GM10266 (cell line): ENCODE results near the gene TET3.

ENCODE experiments used
- DNase-seq: peaks from one replicate; pipeline ENCODE4 v3.0.0; 2012; ENCODE audit errors: extremely low spot score
- TF ChIP-seq, protein P1 (sequence below): IDR thresholded peaks from 2 replicates; pipeline ENCODE4 v1.5.1; 2012; ENCODE audit warnings: mild to moderate bottlenecking, low read depth; ENCODE audit not compliant: control insufficient read depth, insufficient read depth; ENCODE audit errors: missing control alignments

The TET3 gene

DNA sequence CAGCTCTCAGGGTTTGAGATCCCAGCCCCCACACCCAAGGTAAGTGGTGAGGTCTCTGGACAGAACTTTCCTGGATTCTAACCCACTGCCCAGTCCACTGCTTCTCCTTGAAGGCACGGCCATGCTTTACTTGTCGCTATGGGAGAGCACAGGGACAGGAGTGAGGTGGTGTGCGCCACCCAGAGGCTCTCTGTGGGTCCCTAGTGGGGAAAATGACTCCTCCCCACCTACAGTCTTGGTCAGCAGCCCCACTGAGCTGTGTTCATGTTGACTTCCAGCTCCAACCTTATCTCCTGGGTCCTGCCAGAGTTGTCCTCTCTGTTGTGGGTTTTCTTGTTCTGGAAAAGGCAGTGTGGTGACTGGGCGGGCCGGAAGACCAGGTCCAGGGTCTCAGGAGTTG is 11.1 kb downstream of the TET3 start:
- TF ChIP-seq, protein P1, sequence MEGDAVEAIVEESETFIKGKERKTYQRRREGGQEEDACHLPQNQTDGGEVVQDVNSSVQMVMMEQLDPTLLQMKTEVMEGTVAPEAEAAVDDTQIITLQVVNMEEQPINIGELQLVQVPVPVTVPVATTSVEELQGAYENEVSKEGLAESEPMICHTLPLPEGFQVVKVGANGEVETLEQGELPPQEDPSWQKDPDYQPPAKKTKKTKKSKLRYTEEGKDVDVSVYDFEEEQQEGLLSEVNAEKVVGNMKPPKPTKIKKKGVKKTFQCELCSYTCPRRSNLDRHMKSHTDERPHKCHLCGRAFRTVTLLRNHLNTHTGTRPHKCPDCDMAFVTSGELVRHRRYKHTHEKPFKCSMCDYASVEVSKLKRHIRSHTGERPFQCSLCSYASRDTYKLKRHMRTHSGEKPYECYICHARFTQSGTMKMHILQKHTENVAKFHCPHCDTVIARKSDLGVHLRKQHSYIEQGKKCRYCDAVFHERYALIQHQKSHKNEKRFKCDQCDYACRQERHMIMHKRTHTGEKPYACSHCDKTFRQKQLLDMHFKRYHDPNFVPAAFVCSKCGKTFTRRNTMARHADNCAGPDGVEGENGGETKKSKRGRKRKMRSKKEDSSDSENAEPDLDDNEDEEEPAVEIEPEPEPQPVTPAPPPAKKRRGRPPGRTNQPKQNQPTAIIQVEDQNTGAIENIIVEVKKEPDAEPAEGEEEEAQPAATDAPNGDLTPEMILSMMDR, result peak; percentile 39
- DNase-seq, result no peak

DNA sequence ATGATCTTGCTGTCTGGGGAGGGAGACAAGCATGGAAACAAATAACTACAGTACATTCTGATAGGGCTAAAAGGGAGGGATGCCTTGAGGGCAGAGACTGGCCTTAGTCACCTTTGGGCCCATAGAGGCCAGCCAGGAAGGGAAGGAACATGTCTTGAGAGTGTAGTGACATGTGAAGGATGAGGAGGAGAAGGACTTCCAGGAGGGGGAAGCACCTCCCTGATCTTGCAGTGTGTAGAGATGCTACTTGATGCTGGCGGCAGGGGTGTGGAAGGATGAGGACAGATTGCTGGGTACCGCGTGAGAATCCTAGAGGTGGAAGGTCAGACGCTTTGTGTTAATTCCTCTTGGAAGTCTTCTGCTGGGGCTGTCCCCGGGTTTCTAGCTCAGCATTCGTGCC is 13.1 kb downstream of the TET3 start:
- no peak for DNase-seq

DNA sequence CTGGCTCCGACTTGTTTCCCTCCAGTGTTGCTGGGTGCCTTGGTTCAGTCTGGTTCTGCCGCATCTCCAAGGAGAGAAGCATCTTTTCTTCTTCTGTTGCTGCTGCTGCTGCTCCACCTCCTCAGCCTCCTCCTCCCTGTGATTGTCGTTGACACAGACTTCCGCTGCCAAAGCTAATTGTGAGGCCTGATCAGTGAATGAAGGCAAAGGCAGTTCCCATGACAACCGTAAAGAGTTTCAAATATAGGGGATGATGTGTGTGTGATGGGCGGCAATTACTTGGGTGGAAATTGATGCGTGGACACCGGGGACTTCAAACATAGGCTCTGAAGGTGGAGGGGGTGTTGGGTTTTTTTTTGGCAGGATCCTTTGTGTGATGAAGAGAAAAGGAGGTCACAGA is 13.7 kb downstream of the TET3 start:
- no peak for DNase-seq
- TF ChIP-seq, protein P1, result no peak

More for the DNA sequence above, 13.1 kb downstream of the TET3 start:
- TF ChIP-seq, protein P1, result peak; percentile 21

DNA sequence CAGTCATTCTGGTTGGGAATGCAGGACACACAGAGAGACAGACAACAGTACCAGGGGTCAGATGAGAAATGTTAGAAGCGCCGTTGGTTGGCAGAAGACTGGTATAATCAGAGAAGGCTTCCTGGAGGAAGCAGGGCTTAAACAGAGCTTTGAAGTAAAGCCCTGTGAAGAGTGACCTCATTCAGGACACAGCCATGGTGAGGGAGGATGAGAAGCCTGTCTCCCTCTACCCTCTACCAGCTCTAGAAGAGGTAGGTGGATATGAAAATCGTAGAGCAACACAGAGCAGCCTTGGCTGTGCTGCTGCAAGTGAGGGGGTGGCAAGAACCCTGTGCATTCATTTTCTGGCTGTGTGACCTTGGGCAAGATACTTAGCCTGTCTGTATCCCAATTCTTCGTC is 14.2 kb downstream of the TET3 start:
- TF ChIP-seq, protein P1, result no peak
- no peak for DNase-seq

DNA sequence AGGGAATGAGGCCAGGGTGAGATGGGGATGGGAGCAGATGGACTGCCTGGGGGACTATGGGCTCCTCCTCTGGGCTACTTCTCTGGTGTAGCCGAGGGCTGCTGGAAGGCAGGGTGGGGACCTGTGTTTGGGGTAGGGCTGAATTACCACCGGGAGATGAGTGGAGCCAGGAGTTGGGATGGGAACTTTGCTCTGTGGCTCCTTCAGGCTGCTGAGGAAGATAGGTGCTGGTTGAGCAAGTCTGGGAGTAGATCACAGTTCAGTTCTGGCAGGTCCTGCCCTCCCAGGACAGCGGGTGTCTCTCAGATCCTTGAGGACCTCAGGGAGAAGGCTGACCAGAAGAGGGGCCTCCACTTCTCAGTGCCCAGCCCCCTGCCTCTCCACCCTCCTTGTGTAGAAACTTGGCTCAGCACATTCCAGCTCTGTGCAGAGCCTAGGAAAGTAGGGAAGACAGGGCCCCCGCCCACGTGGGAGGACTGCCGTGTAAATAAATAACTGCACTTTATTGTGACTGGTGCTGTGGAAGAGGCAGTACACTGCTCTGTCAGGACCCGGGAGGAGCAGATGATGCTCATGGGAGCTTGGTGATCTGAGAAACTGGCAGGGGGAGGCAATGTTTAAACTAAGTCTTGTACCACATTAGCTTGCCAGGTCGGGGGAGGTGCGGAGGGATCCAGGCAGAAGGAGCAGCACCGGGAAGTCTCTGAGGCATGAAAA is 15.3 kb downstream of the TET3 start:
- TF ChIP-seq, protein P1, result no peak
- no peak for DNase-seq

DNA sequence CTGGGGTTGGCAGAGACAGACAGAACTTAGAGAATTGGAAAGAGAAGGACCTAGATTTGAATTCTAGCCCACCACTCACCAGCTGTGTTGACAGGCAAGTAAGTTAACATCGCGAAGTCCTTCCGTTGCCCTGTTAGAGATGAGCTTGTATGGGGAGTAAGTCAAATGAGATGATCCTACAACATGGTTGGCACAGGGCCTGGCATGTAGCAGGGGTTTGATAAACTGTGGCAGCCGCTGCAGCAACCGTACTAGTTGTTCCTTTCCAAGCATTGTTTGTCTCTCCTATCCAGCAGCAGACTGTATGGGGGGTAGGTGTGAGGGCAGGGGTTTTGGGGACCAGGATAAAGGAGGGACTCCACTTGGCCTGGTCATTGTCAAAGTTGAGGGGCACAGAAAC is 16.0 kb downstream of the TET3 start:
- TF ChIP-seq, protein P1, result no peak
- DNase-seq, result no peak

DNA sequence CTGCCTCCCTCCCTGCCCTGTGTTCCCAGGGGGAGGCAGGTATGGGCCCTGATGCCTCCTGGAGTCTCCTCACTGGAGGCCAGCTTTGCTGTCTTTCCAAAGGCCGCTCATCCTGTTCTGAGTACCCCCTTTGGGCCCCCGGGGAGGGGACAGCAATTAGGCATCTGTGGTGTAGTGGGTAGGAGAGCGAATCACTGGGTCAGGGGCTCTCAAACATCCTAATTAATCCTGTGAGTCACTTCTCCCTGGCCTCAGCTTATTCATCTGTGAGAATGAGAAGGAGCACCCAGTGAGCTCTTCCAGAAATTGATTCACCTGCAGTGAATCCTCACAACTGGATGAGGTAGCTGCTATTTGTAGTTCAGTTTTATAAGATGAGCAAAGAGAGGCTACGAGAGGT is 16.4 kb downstream of the TET3 start:
- no peak for DNase-seq
- TF ChIP-seq, protein P1, result no peak
